ENCODE results near the gene ZDHHC5.

The ZDHHC5 gene

DNA sequence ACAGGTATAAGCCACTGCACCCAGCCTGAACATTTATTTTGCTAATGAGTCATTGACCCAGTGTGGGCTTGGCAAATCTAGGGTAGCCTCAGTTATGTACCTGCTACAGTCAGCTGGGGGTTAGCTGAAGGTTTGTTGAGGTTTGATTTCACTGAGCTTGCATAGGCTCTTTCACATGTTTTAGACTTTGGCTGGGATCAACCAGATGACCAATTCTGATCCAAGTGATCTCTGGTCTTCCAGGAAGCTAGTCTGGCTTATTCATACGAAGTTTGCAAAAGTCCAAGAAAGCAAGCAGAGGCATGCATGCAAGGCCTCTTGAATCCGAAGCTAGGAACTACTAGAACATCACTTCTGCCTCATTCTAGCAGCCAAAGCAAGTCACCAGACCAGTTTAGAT is 49.5 kb upstream of the ZDHHC5 start:
- TF ChIP-seq, protein P1, sequence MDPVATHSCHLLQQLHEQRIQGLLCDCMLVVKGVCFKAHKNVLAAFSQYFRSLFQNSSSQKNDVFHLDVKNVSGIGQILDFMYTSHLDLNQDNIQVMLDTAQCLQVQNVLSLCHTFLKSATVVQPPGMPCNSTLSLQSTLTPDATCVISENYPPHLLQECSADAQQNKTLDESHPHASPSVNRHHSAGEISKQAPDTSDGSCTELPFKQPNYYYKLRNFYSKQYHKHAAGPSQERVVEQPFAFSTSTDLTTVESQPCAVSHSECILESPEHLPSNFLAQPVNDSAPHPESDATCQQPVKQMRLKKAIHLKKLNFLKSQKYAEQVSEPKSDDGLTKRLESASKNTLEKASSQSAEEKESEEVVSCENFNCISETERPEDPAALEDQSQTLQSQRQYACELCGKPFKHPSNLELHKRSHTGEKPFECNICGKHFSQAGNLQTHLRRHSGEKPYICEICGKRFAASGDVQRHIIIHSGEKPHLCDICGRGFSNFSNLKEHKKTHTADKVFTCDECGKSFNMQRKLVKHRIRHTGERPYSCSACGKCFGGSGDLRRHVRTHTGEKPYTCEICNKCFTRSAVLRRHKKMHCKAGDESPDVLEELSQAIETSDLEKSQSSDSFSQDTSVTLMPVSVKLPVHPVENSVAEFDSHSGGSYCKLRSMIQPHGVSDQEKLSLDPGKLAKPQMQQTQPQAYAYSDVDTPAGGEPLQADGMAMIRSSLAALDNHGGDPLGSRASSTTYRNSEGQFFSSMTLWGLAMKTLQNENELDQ (tag by site-specific recombination; IDR thresholded peaks at IDR 0.05; ENCODE audit: low read depth) = no peak
- TF ChIP-seq, protein P2, sequence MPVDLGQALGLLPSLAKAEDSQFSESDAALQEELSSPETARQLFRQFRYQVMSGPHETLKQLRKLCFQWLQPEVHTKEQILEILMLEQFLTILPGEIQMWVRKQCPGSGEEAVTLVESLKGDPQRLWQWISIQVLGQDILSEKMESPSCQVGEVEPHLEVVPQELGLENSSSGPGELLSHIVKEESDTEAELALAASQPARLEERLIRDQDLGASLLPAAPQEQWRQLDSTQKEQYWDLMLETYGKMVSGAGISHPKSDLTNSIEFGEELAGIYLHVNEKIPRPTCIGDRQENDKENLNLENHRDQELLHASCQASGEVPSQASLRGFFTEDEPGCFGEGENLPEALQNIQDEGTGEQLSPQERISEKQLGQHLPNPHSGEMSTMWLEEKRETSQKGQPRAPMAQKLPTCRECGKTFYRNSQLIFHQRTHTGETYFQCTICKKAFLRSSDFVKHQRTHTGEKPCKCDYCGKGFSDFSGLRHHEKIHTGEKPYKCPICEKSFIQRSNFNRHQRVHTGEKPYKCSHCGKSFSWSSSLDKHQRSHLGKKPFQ (tag by site-specific recombination; IDR thresholded peaks at IDR 0.05) = no peak
- TF ChIP-seq ZNF239 (tag by site-specific recombination; IDR thresholded peaks at IDR 0.05) (no peak), ZNF202 (tag by site-specific recombination; IDR thresholded peaks at IDR 0.05; ENCODE audit: borderline replicate concordance) (no peak), YY2 (tag by site-specific recombination; IDR thresholded peaks at IDR 0.05) (no peak), ZNF510 (tag by site-specific recombination; IDR thresholded peaks at IDR 0.05; ENCODE audit: insufficient replicate concordance) (no peak), SP2 (tag by site-specific recombination; IDR thresholded peaks at IDR 0.05) (no peak), ZNF112 (tag by site-specific recombination; IDR thresholded peaks at IDR 0.05) (no peak), ZNF529 (tag by site-specific recombination; IDR thresholded peaks at IDR 0.05; ENCODE audit: insufficient replicate concordance) (no peak), ZSCAN30 (tag by site-specific recombination; IDR thresholded peaks at IDR 0.05) (no peak), ZNF184 (tag by site-specific recombination; IDR thresholded peaks at IDR 0.05) (no peak), SP3 (tag by site-specific recombination; IDR thresholded peaks at IDR 0.05) (no peak), ZNF785 (tag by site-specific recombination; IDR thresholded peaks at IDR 0.05) (no peak)
- TF ChIP-seq, protein P3, sequence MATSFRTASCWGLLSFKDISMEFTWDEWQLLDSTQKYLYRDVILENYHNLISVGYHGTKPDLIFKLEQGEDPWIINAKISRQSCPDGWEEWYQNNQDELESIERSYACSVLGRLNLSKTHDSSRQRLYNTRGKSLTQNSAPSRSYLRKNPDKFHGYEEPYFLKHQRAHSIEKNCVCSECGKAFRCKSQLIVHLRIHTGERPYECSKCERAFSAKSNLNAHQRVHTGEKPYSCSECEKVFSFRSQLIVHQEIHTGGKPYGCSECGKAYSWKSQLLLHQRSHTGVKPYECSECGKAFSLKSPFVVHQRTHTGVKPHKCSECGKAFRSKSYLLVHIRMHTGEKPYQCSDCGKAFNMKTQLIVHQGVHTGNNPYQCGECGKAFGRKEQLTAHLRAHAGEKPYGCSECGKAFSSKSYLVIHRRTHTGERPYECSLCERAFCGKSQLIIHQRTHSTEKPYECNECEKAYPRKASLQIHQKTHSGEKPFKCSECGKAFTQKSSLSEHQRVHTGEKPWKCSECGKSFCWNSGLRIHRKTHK (tag by site-specific recombination; IDR thresholded peaks at IDR 0.05) = no peak
- TF ChIP-seq, protein P4, sequence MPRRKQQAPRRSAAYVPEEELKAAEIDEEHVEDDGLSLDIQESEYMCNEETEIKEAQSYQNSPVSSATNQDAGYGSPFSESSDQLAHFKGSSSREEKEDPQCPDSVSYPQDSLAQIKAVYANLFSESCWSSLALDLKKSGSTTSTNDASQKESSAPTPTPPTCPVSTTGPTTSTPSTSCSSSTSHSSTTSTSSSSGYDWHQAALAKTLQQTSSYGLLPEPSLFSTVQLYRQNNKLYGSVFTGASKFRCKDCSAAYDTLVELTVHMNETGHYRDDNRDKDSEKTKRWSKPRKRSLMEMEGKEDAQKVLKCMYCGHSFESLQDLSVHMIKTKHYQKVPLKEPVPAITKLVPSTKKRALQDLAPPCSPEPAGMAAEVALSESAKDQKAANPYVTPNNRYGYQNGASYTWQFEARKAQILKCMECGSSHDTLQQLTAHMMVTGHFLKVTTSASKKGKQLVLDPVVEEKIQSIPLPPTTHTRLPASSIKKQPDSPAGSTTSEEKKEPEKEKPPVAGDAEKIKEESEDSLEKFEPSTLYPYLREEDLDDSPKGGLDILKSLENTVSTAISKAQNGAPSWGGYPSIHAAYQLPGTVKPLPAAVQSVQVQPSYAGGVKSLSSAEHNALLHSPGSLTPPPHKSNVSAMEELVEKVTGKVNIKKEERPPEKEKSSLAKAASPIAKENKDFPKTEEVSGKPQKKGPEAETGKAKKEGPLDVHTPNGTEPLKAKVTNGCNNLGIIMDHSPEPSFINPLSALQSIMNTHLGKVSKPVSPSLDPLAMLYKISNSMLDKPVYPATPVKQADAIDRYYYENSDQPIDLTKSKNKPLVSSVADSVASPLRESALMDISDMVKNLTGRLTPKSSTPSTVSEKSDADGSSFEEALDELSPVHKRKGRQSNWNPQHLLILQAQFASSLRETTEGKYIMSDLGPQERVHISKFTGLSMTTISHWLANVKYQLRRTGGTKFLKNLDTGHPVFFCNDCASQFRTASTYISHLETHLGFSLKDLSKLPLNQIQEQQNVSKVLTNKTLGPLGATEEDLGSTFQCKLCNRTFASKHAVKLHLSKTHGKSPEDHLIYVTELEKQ (tag by site-specific recombination; IDR thresholded peaks at IDR 0.05; ENCODE audit: borderline replicate concordance) = no peak

DNA sequence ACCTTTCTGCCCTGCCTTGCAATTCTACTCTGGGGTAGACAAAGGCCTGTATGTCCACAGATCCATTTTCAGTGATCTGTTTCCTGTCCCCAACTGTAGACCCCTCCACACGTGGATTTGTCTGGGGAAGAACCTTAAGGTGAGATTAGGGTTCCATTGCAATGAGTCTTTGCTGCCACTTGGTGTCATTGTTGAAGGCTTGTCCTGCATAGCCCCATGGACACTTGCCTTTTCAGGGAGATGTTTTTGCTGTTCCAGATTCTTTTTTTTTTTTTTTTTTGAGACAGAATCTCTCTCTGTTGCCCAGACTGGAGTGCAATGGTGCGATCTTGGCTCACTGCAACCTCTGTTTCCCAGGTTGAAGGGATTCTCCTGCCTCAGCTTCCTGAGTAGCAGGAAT is 48.6 kb upstream of the ZDHHC5 start:
- ChIA-PET CTCF (interaction anchor here (0.7 to 1.2 kb wide), 4 partner anchors 20 to 274 kb away, joined by 3 read pairs; no protein-coding TSS in a partner anchor), POLR2A (no interaction called here)
- TF ChIP-seq ZNF341 (tag by site-specific recombination; IDR thresholded peaks at IDR 0.05; ENCODE audit: low read depth) = no peak
- TF ChIP-seq SETDB1 (IDR thresholded peaks at IDR 0.05; ENCODE audit: insufficient read length, low read length) = peak; percentile 69
- no peak for TF ChIP-seq ZNF560 (tag by site-specific recombination; IDR thresholded peaks at IDR 0.05; ENCODE audit: borderline replicate concordance)
- no peak for TF ChIP-seq ZIC2 (tag by site-specific recombination; IDR thresholded peaks at IDR 0.05)
- TF ChIP-seq ZNF2 (tag by site-specific recombination; IDR thresholded peaks at IDR 0.05) = peak; percentile 99
- no peak for TF ChIP-seq ZNF433 (tag by site-specific recombination; IDR thresholded peaks at IDR 0.05; ENCODE audit: low read depth)
- no peaks in the 10 kb centered on the region for H3K4me1 ChIP-seq (ENCODE audit: control insufficient read depth, insufficient read depth, low read length)
- H3K9me3 ChIP-seq (ENCODE audit: control insufficient read depth, insufficient read depth, low read depth, low read length) = no peaks in the 10 kb centered on the region
- no peak overlapping the region for H3K27ac ChIP-seq (ENCODE audit: extremely low read depth, low read depth, low read length)
- H3K4me3 ChIP-seq (ENCODE audit: low read depth, low read length) = no peak overlapping the region
- no peaks in the 10 kb centered on the region for H3K36me3 ChIP-seq (ENCODE audit: control insufficient read depth in 2 of 2, insufficient read depth in 1 of 2, low read length in 2 of 2)

More for the DNA sequence above, 49.5 kb upstream of the ZDHHC5 start:
- ChIA-PET CTCF (interaction anchor here (0.6 to 1.2 kb wide), 6 partner anchors 9 to 161 kb away, joined by 3 to 5 read pairs (median 4); no protein-coding TSS in a partner anchor), POLR2A (interaction anchor here (0.6 kb wide), 1 partner anchor 126 kb away, joined by 6 read pairs; no protein-coding TSS in a partner anchor)
- H3K27ac ChIP-seq (ENCODE audit: extremely low read depth, low read depth, low read length) = no peak overlapping the region
- H3K4me3 ChIP-seq (ENCODE audit: low read depth, low read length) = no peak overlapping the region
- no peaks in the 10 kb centered on the region for H3K4me1 ChIP-seq (ENCODE audit: control insufficient read depth, insufficient read depth, low read length)
- no peaks in the 10 kb centered on the region for H3K36me3 ChIP-seq (ENCODE audit: control insufficient read depth in 2 of 2, insufficient read depth in 1 of 2, low read length in 2 of 2)
- no peaks in the 10 kb centered on the region for H3K9me3 ChIP-seq (ENCODE audit: control insufficient read depth, insufficient read depth, low read depth, low read length)

Data from HEK293 (cell line).